ENCODE data around the gene SLC35F1. TPM values are rescaled to one million over a fixed set of nuclear protein-coding genes. Genes with fewer than 3 reads are reported as not detected.

The SLC35F1 gene
- total RNA-seq, 4 donors from 2014 or later = 0.74 to 12.0 (median 2.3) TPM

DNA sequence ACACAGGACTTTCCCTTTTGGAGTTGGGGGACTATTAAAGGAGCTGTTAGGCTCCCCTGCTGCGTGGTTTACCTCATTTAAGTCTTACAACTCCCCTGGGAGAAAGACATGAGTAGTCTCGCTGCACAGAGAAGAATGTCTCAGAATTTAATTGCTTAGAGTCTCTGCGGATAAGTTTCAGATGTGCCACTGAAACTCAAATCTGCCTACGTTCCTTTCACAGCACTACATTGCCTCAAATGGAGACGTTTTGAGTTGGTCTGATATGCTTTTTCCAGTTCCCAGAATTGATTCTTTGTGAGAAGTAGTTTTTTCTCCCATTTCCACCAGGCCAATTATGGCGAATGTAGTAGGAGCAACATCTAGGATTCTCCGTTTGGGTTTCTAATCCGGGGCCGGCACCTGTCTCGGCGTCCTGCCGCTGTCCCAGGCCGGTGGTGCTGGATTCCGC, 532 bp upstream of the SLC35F1 start:
- TF ChIP-seq, protein P1, sequence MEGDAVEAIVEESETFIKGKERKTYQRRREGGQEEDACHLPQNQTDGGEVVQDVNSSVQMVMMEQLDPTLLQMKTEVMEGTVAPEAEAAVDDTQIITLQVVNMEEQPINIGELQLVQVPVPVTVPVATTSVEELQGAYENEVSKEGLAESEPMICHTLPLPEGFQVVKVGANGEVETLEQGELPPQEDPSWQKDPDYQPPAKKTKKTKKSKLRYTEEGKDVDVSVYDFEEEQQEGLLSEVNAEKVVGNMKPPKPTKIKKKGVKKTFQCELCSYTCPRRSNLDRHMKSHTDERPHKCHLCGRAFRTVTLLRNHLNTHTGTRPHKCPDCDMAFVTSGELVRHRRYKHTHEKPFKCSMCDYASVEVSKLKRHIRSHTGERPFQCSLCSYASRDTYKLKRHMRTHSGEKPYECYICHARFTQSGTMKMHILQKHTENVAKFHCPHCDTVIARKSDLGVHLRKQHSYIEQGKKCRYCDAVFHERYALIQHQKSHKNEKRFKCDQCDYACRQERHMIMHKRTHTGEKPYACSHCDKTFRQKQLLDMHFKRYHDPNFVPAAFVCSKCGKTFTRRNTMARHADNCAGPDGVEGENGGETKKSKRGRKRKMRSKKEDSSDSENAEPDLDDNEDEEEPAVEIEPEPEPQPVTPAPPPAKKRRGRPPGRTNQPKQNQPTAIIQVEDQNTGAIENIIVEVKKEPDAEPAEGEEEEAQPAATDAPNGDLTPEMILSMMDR (IDR thresholded peaks at IDR 0.05) = no peak
- ATAC-seq (ENCODE audit: low FRiP score) = no peak
- no peak for DNase-seq (ENCODE audit: low spot score)

DNA sequence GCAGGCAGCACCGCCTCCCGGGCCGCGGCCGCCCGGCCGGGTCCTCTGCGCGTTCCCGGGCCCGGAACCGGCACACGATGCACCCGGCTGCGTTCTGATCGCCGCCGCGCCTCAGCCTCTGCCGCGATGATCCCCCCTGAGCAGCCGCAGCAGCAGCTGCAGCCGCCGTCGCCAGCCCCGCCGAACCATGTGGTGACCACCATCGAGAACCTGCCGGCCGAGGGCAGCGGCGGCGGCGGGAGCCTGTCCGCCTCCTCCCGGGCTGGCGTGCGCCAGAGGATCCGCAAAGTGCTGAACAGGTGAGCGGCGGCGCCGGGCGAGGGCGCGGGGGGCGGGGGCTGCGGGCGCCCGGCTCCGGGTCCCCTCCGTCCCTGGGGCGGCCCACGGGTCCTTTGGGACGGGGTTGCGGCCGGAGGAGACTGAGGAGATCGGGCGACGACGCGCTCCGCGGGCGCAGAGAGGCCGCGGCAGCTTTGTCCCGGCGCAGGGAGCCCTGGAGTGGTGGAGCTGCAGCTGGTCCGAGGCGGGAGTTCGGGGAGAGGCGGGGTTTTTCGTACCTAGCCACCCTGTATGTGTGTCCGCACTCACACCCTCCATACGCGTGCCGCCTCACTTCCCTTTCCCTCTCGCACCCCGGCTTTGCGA, 659 bp downstream of the SLC35F1 start:
- no peak for DNase-seq (ENCODE audit: low spot score)
- TF ChIP-seq, protein P1 (IDR thresholded peaks at IDR 0.05) = no peak
- ATAC-seq (ENCODE audit: low FRiP score) = peak; percentile 31

DNA sequence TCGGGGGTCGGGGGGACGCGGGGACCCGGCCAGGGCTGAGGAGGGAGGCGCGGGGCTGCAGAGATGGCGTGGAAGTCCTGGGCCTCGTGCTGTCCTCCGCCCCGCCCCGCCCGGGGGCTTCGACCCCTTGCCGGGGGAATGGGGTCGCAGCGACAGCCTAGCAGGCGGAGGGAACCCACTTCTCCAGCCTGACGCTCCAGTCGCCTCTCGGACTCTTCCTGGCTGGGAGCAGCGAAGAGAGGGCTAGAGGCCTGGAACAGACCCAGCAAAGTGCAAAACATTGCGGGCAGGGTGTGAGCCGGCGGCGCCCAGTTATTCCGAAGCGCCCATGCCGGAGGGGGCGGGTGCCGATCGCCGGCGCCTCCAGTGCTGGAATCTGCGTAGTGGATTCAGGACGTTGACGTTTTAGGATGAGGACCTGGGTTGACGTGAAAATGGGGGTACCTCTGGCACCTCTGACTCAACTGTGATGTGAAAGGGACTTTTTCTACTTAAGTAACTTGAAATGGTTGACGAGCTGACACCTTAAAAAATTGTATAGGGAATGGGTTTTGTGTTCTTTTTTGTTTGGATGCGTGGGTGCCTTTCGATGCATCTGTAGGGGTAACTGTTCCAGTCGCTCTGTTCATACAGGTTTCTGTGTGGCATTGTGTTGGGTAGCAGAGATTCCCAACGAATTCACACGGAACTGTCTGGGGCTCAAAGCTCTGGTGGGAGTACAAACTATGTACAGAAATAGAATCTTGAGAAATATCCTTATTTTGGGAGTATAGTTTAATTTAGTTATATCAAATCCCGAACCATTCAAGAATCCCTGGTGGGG, 1.4 kb downstream of the SLC35F1 start:
- DNase-seq (ENCODE audit: low spot score) (no peak), ATAC-seq (ENCODE audit: low FRiP score) (no peak)
- TF ChIP-seq, protein P1 (IDR thresholded peaks at IDR 0.05) = no peak

DNA sequence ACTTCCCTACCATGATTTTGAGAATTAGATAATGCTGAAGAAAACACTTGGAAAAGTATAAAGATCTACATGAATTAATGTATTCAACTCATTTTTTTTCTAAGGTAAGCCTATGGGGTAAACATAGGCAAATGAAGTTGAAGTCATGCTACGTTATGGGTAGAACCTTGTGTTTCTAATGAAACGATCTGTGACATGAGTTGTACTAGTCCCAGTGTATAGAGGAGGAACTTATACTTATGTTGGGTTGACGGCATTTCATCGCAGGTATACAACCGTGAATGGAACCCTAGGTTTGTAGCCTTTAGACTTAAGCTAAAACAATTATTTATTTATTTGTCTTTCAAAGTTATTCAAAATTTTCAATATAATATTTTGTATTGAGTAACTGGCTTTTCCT, 2.6 kb downstream of the SLC35F1 start:
- TF ChIP-seq, protein P1 (IDR thresholded peaks at IDR 0.05) = no peak
- DNase-seq (ENCODE audit: low spot score) = no peak

DNA sequence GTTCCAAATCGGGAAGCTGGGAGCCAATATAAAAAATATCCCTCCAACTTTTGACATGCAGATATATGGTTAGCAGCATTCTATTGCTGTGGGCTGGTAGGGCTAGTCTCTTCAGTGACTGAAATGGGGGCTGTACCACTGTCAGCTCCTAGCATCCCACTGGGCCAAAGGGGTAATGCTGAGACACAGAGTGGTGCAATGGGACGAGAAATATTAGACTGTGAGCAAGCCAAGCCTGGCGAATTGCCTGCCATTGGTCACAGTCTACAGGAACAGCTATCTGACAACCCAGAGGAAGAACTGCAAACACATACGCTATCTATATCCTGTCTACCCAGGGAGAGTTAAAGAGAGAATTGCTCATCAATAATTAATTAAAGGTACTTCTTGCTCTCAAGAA, 3.5 kb downstream of the SLC35F1 start:
- DNase-seq (ENCODE audit: low spot score) = no peak
- no peak for ATAC-seq (ENCODE audit: low FRiP score)
- TF ChIP-seq, protein P1 (IDR thresholded peaks at IDR 0.05) = no peak

More for the DNA sequence above, 2.6 kb downstream of the SLC35F1 start:
- no peak for ATAC-seq (ENCODE audit: low FRiP score)

DNA sequence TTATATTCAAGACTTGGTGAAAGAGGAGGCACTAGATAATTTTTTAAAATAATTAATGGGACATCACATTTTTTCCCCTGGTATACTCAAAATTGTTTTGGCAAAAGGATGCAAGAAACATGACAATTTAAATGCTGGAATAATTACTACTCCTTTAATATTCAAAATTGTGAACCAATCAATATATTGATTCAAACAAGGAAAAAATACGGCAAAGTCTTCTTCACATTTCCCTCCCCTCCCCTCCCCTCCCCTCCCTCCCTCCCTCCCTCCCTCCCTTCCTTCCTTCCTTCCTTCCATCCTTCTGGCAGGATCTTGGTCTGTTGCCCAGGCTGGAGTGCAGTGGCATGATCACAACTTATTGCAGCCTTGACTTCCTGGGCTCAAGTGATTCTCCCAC, 4.1 kb downstream of the SLC35F1 start:
- no peak for DNase-seq (ENCODE audit: low spot score)
- ATAC-seq (ENCODE audit: low FRiP score) = no peak
- TF ChIP-seq, protein P1 (IDR thresholded peaks at IDR 0.05) = no peak
